ENCODE measurements around the gene SMIM24.

The SMIM24 gene

GRCh38 chr19:3496392-3497273 is 16.3 kb upstream of the SMIM24 start:
- DNase-seq = no peak

- DNase-seq = no peak
Measured at GRCh38 chr19:3494559-3494958, 14.2 kb upstream of the SMIM24 start.

- no peak for DNase-seq
Measured at GRCh38 chr19:3494051-3494450, 13.7 kb upstream of the SMIM24 start.

- no peak for DNase-seq
Measured at GRCh38 chr19:3493651-3494050, 13.3 kb upstream of the SMIM24 start.

- no peak for DNase-seq
Measured at GRCh38 chr19:3492919-3493318, 12.6 kb upstream of the SMIM24 start.

- no peak for DNase-seq
Measured at GRCh38 chr19:3492131-3492839, 12.0 kb upstream of the SMIM24 start.

GRCh38 chr19:3491396-3492119 is 11.2 kb upstream of the SMIM24 start:
- no peak for DNase-seq

- no peak for DNase-seq
Measured at GRCh38 chr19:3483226-3483628, 2.9 kb upstream of the SMIM24 start, which contains the start of gene SMIM44. TSS of gene SMIM44 (minus strand) at chr19:3483441. CDS start at chr19:3483403, 38 bp downstream.

- no peak for DNase-seq
Measured at GRCh38 chr19:3482507-3483225, 2.3 kb upstream of the SMIM24 start.

- no peak for DNase-seq
Measured at GRCh38 chr19:3481241-3482090, 1.1 kb upstream of the SMIM24 start.

- DNase-seq = no peak
Measured at GRCh38 chr19:3479834-3480215, 500 bp downstream of the SMIM24 start.

- peak in 1 of 4 experiments; percentile 17 for DNase-seq
Measured at GRCh38 chr19:3479177-3479833, 1.0 kb downstream of the SMIM24 start.

GRCh38 chr19:3478409-3479176 is 1.7 kb downstream of the SMIM24 start:
- DNase-seq = no peak

GRCh38 chr19:3477951-3478350 is 2.4 kb downstream of the SMIM24 start:
- no peak for DNase-seq

GRCh38 chr19:3477506-3477905 is 2.8 kb downstream of the SMIM24 start:
- no peak for DNase-seq

GRCh38 chr19:3476830-3477229 is 3.5 kb downstream of the SMIM24 start:
- no peak for DNase-seq

GRCh38 chr19:3475449-3475848 is 4.9 kb downstream of the SMIM24 start:
- no peak for DNase-seq

- DNase-seq = no peak
Measured at GRCh38 chr19:3474614-3475013, 5.7 kb downstream of the SMIM24 start.

- no peak for DNase-seq
Measured at GRCh38 chr19:3474010-3474409, 6.3 kb downstream of the SMIM24 start.

GRCh38 chr19:3471954-3472655 is 8.2 kb downstream of the SMIM24 start:
- DNase-seq = peak in 1 of 4 experiments; percentile 23
